Endothelial cell (in vitro differentiated cells): ENCODE measurements around the gene MED16. TPM values are rescaled to one million over a fixed set of nuclear protein-coding genes. Genes with fewer than 3 reads are reported as not detected.

ENCODE experiments used
- DNase-seq: peaks from one replicate; pipeline ENCODE4 v3.0.0; 2021; ENCODE audit warnings: low spot score
- H3K27ac Mint-ChIP-seq: one replicate; pipeline ENCODE4 v1.8.0; 2021; ENCODE audit warnings: mixed read lengths, inconsistent platforms; ENCODE audit not compliant: unreplicated experiment
- H3K27me3 Mint-ChIP-seq: one replicate; pipeline ENCODE4 v1.8.0; 2021; ENCODE audit warnings: mild to moderate bottlenecking, moderate library complexity, mixed read lengths, inconsistent platforms; ENCODE audit not compliant: unreplicated experiment
- H3K36me3 Mint-ChIP-seq: one replicate; pipeline ENCODE4 v1.8.0; 2021; ENCODE audit warnings: mild to moderate bottlenecking, low read depth, mixed read lengths, inconsistent platforms; ENCODE audit not compliant: unreplicated experiment
- H3K4me1 Mint-ChIP-seq: one replicate; pipeline ENCODE4 v1.8.0; 2021; ENCODE audit warnings: mild to moderate bottlenecking, mixed read lengths, inconsistent platforms; ENCODE audit not compliant: unreplicated experiment
- H3K4me3 Mint-ChIP-seq: one replicate; pipeline ENCODE4 v1.8.0; 2021; ENCODE audit warnings: mild to moderate bottlenecking, mixed read lengths, inconsistent platforms; ENCODE audit not compliant: unreplicated experiment
- H3K9me3 Mint-ChIP-seq: one replicate; pipeline ENCODE4 v1.8.0; 2021; ENCODE audit warnings: mixed read lengths, inconsistent platforms; ENCODE audit not compliant: unreplicated experiment
- long read RNA-seq: library from polyadenylated mRNA; unstranded; transcript quantifications from one replicate; pipeline ENCODE4 v2.0.0, GENCODE V29; 2020; ENCODE audit not compliant: unreplicated experiment
- total RNA-seq: library from RNA; stranded (reverse); fragmentation: NEBNext Ultra II Directional; extraction: Animal tissue kit (Norgen Biotek cat#: 25700); gene quantifications from one replicate; pipeline ENCODE4 v1.2.1, GENCODE V29; 2021; ENCODE audit not compliant: unreplicated experiment
- TF ChIP-seq, protein P1 (sequence below): fragments of 200-600 bp; sonication (generic); IDR thresholded peaks from one replicate; pipeline ENCODE4 v1.5.0; 2021; ENCODE audit warnings: antibody characterized with exemption; ENCODE audit not compliant: unreplicated experiment

The MED16 gene, protein sequence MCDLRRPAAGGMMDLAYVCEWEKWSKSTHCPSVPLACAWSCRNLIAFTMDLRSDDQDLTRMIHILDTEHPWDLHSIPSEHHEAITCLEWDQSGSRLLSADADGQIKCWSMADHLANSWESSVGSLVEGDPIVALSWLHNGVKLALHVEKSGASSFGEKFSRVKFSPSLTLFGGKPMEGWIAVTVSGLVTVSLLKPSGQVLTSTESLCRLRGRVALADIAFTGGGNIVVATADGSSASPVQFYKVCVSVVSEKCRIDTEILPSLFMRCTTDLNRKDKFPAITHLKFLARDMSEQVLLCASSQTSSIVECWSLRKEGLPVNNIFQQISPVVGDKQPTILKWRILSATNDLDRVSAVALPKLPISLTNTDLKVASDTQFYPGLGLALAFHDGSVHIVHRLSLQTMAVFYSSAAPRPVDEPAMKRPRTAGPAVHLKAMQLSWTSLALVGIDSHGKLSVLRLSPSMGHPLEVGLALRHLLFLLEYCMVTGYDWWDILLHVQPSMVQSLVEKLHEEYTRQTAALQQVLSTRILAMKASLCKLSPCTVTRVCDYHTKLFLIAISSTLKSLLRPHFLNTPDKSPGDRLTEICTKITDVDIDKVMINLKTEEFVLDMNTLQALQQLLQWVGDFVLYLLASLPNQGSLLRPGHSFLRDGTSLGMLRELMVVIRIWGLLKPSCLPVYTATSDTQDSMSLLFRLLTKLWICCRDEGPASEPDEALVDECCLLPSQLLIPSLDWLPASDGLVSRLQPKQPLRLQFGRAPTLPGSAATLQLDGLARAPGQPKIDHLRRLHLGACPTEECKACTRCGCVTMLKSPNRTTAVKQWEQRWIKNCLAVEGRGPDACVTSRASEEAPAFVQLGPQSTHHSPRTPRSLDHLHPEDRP
- total RNA-seq = 66.5 TPM
- long read RNA-seq, transcript MED16-204 (15 exons, 3,420 nt) = major isoform, 64 of 80 reads
- long read RNA-seq, partial matches to known transcripts = 7 of 80 reads
- long read RNA-seq, other reads (novel, unspliced or antisense) = 4 of 80 reads

DNA sequence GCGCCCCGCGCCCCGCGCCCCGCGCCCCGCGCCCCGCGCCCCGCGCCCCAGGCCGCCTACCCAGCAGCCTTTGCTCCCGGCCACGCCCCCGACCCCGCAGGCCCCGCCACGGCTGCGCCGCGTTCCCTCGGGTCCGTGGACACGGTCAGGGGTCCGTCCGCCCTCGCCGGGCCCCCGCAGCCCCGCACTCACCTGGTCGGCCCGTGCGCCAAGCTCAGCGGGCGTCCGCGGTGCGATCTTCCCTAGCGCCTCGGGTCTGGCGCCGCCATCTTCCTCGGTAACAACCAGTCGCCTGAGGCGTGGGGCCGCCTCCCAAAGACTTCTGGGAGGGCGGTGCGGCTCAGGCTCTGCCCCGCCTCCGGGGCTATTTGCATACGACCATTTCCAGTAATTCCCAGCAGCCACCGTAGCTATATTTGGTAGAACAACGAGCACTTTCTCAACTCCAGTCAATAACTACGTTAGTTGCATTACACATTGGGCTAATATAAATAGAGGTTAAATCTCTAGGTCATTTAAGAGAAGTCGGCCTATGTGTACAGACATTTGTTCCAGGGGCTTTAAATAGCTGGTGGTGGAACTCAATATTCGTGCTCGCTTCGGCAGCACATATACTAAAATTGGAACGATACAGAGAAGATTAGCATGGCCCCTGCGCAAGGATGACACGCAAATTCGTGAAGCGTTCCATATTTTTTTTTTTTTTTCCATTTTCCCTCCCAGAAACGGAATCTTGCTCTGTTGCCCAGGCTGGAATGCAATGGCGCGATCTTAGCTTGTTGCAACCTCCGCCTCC lies at the start of gene MED16, which contains the start of gene RNU6-9:
Gene MED16, minus strand, starts transcription at position 294 of the 796 bp plus-strand sequence. CDS start 2,056 bp downstream, outside the sequence.
Gene RNU6-9, plus strand, starts transcription at position 591 of the 796 bp plus-strand sequence.
- peak within 1 kb of the TSS; percentile 99 for H3K27ac Mint-ChIP-seq
- peak within 1 kb of the TSS; percentile 93 for H3K4me3 Mint-ChIP-seq
- peak; percentile 84 for DNase-seq
- TF ChIP-seq, protein P1, sequence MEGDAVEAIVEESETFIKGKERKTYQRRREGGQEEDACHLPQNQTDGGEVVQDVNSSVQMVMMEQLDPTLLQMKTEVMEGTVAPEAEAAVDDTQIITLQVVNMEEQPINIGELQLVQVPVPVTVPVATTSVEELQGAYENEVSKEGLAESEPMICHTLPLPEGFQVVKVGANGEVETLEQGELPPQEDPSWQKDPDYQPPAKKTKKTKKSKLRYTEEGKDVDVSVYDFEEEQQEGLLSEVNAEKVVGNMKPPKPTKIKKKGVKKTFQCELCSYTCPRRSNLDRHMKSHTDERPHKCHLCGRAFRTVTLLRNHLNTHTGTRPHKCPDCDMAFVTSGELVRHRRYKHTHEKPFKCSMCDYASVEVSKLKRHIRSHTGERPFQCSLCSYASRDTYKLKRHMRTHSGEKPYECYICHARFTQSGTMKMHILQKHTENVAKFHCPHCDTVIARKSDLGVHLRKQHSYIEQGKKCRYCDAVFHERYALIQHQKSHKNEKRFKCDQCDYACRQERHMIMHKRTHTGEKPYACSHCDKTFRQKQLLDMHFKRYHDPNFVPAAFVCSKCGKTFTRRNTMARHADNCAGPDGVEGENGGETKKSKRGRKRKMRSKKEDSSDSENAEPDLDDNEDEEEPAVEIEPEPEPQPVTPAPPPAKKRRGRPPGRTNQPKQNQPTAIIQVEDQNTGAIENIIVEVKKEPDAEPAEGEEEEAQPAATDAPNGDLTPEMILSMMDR = no peak
- peaks cover 6% of the 10 kb centered on the region for H3K4me1 Mint-ChIP-seq
- H3K27me3 Mint-ChIP-seq = peaks cover 7% of the 10 kb centered on the region
- H3K9me3 Mint-ChIP-seq = no peaks in the 10 kb centered on the region
- H3K36me3 Mint-ChIP-seq = peaks cover 3% of the 10 kb centered on the region

DNA sequence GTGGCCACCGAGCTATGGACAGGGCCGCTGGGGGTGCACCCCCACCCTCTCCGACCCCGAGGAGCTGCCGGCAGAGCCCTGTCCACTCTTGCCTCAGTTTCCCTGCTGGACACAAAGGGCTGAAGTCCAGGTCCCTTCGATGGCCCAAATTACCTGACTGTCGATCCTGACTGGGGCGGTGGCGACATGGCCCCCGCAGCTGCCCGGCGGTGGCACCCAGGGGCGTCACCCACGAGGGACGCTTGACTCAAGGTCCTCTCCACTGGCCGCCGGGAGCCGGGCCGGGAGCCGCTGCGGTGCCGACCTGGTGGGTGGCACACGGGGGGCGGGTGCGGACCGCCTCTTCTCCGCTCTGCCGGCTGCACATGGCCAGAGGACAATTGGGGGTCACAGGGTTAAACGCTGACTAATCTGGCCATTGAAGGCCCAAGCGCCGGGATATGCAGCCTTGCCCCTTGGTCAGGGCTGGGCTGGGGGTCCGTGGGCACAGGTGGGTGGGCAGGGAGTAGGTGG lies 49.2 kb upstream of the MED16 start:
- Mint-ChIP-seq H3K4me3 (no peak overlapping the region), H3K27ac (no peak overlapping the region), H3K9me3 (no peaks in the 10 kb centered on the region), H3K4me1 (peaks cover 5% of the 10 kb centered on the region), H3K36me3 (peaks cover 25% of the 10 kb centered on the region), H3K27me3 (peaks cover 8% of the 10 kb centered on the region)
- DNase-seq = no peak
- TF ChIP-seq, protein P1 = no peak

DNA sequence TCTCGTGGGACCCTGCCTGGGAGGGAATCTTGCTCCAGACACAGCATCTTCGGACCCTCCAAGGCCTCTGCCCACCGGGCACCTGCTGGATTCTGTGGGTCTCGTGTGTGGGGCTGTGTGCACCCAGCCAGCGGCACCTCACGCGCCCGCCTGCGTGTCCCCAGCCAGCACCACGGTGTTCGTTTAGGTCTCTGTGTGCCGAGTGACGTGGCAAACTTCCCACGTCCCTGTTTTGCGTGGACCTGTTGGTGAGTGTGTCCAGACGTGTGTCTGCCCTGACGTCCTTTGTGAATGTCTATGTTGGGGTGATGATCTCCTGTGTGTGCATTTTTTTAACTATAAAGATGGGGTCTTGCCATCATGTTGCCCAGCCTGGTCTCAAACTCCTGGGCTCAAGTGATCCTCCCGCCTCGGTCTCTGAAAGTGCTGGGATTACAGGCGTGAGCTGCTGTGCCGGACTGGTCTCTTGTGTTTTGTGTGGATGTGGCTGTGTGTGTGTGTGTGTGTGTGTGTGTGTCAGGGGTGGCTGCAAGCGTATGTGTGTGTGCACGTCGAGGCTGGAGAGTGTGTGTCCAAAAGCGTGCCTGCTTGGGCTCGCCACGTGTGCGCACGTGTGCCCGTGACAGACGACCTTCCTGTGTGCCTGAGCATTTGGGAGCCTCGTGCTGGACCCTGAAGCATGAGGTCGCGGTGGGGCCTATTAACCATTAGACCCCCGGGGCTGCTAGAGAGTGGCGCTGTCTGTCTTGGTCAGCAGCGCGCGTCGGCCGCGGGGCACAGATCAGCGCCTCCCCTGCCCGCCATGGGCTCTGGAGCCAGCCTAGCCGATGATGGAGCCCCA lies 48.5 kb upstream of the MED16 start:
- Mint-ChIP-seq H3K4me3 (peak overlapping the region; percentile 76), H3K4me1 (peaks cover 5% of the 10 kb centered on the region), H3K27ac (no peak overlapping the region), H3K9me3 (no peaks in the 10 kb centered on the region), H3K36me3 (peaks cover 26% of the 10 kb centered on the region), H3K27me3 (peaks cover 8% of the 10 kb centered on the region)
- DNase-seq = no peak
- TF ChIP-seq, protein P1 = no peak

DNA sequence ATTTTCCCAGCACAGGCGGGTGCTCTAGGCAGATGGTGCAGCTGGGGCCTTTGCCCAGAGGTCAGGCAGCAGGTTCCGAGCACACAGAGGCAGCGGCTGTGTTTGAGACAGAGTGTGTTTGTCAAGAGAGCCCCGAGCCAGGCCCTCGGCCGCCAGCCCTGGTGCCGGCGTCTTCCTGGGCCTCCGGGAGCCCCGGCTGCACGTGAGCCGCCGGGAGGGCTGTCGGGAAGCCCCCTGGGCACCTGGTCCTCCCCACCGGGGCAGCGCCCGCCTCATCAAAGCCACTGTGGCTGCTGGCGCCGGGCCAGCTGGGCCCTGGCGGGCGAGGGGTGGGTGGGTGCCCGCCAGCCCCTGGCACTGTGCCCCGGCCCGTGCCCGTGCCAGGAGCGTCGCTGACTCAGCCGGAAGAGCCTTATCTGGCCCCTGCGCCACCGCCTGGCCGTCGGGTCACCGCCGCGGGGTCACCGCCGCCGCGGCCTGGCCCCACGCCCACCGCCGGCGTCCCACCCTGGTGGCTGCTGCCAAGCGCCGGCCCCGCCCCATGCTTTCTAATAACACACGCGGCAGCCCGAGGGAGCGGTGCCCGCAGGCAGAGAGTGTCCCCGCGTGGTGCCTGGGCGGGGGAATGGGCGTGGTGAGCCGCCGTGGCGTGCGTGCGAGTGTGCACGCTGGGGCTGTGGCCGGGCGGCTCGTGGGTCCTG lies 47.8 kb upstream of the MED16 start:
- H3K4me1 Mint-ChIP-seq = peaks cover 5% of the 10 kb centered on the region
- H3K9me3 Mint-ChIP-seq = no peaks in the 10 kb centered on the region
- TF ChIP-seq, protein P1 = no peak
- H3K27ac Mint-ChIP-seq = no peak overlapping the region
- no peak overlapping the region for H3K4me3 Mint-ChIP-seq
- DNase-seq = no peak
- H3K27me3 Mint-ChIP-seq = peaks cover 8% of the 10 kb centered on the region
- H3K36me3 Mint-ChIP-seq = peaks cover 26% of the 10 kb centered on the region
